GM18867 (cell line): Measurements from ENCODE around the gene VWC2L.

Source experiments
- ATAC-seq: cut with Tn5 transposase; IDR thresholded peaks from one replicate; pipeline ENCODE4 v1.9.1; 2021; ENCODE audit warnings: mild to moderate bottlenecking, moderate library complexity; ENCODE audit not compliant: unreplicated experiment

The VWC2L gene

DNA sequence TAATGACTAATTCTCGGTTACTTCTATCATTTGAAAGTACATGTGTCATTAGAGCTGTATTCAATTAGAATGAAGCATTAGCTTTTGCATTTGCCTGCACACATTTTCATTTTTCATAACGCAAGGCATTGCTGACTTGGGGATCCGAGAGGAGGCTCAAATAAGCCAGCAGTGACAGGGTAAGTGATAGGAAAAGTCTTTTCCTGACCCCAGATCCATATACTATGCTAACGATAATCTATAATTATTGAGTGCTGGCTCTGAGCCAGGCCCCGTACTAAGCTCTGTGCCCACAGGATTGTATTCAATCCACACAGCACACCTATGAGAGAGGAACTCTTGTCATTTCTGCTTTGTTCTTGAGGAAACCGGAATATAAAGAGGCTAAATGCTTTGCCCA lies 168.2 kb downstream of the VWC2L start:
- ATAC-seq = no peak

DNA sequence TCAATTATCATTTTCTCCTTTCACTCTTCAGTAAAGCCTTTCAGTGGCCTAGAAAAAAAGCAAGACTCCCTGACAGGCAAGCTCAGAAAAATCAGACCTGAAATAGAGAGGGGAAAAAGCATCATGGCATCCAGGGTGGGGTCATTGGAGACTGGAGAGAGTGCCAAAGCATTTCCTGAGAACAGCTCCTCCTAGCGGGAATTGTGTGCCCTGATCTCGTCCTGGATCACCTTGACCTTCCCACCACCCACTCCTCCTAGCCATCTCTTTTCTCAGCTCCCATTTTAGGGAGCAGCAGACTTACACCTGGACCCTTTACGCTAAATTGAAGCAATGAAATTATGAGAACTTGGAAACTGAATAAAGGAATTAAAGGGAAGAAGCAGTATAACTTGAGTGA lies 176.6 kb downstream of the VWC2L start:
- ATAC-seq = peak; percentile 39

DNA sequence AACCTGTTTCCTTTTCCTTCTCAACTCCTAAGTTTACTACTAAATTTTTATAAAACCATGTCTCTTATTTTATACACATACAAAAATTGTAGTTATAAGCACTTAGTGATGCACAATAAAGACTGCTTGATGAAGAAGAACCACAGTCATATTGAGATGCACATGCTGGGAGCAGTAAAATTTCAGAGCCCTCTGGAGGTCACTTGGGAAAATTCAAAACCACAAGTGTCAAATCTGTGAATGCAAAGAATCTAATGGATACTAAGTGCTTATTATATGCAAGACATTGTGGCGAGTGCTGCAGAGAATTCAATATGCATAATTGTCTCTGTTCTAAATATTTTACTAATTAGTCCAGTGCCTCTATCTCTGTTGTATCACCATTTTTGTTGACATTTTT lies 180.5 kb downstream of the VWC2L start:
- ATAC-seq = no peak

DNA sequence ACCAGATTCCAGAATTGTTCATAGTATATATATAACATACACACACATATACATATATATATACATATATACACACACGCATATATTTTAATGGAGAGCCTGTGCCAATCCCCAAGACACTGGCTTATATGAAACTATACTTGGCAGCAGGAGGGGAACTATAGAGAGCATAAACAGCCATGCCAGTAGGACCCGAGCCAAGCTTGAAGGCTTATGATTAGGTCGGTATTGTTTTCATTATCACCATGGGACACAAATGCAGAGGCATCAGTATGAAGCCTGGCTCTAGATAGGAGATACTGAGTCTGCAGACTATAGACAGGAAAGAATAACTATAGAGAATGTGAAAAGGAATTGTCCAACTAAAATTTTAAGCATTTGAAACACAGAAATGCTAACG lies 181.2 kb downstream of the VWC2L start:
- no peak for ATAC-seq

DNA sequence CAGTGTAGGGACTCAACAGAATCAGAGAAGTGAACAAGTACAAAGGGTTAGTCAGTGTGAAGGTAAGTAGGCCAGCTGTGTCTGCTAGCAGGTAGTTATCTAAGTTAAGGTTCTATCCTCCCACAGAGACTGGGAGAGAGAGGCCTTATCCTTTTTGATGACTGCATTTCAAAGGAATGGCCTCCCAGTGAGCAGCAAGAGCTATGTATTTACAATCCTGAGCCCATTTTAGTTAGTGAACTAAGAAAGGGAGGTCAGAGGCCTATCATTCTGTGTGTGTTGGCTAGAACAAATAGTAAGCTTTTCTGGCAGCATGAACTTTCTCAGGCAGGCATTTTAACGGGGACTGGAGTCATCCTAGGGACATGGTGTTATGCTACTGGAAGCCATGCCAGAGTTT lies 182.9 kb downstream of the VWC2L start:
- no peak for ATAC-seq

DNA sequence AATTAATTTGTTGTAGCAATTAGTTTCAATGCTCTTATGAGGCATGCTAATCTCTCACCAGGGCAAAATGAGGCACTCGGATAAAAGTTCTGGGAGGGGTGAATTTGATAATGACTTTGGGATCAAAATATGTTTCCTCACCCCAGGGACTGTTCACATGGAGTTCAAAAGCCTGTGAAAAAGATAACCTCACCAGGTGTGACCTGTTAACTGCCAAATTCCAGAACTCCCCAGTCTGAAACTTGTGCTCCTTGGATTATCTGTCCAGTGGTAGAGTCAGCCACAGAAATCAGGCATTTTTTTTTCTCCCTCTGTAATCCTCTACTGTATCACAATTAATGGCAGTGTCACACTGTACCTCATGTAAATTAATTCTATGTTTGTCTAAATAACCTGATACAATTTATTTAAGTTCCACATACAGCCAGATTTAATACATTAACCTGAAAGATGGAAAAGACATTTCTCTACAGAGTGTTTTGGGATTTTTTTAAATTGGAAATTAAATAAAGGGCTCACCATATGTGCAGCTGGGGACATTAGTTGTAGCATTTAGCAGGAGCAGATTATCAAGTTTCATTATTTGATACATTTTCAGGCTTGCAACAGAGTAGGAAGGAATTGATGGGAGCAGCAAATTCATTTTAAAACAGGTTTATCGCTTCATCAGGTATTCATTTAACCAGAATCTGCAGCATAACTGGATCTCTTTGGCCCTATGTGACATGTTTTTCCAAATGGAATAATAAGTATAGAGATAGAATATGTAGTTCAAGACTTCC lies 191.2 kb downstream of the VWC2L start:
- no peak for ATAC-seq

DNA sequence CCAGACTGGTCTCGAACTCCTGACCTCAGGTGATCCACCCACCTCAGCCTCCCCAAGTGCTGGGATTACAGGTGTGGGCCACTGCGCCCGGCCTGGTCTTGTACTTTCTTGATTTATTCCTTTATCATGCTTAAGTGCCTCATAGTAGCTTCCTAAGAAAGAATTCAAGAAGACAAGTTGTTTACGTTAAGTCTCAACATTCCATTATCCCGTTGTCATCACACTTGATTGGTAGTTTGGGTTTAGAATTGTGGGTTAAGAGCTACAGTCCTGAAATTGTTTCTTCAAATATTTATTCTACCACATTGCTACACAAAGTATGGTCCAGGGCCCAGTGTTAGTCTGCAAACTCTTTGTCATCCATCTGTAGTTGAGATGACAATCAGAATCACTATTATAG lies 194.0 kb downstream of the VWC2L start:
- ATAC-seq = no peak

DNA sequence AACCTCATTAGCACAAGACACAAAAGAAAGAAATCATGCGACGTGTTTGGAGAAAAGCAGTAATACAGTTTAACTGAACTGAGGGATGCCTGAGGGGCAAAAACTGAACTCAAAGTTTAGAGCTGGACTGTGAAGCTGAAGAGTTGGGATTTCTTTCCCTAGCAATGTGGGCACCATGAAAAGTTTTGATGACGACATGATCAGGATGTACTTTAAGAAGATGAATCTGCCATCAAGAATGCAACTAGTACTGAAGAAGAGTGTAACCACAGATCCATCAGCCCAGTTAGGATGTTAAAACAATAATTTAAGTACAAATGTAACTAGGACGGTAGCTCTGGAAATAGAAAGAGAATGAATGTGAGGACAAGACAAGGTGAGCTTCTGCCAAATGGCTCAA lies 196.2 kb downstream of the VWC2L start:
- ATAC-seq = no peak

DNA sequence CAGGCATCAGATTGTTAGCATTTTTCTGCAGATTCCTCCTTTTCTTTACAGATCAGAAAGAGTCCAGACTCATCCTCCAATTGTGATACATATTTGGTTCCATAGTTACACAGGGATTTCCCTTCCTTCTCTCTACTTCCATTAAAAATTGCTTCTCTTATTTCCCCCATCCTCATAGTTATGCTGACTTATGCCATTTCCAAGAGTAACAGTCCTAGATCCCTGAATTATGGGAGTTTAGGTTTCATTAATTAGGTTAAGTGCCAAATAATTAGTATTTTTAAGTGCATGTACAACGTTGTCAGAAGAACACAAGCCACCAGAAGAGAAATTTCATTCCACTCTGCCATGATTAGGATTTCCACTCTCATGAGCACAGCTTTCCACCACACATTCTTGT lies 200.2 kb downstream of the VWC2L start:
- no peak for ATAC-seq

DNA sequence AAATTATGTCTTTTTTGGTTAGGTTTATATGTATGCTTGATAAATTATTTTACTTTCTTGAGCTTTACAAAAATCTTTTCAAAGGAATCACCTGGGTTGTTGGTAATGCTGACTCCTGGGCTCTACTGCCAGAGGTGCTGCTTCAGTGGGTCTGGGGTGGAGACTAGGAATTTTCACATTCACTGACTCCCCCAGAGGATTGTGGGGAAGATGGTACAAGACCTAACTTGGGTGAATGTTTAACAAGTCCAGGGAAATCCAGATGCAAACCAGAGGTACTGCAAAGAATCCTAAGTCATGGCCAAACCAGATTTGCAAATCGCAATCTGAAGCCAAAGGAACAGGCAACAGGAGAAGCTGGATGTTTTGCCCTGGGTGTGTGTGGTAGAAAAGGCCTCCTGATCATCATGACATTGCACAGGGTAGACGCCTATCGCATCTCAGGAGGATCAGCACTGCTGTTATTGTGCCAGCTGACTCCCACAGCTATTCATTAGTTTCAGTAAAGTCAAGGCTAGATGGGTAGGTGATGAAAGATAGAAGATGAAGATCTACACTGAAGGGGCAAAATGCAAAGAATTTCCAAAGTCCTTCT lies 213.4 kb downstream of the VWC2L start:
- ATAC-seq = no peak

DNA sequence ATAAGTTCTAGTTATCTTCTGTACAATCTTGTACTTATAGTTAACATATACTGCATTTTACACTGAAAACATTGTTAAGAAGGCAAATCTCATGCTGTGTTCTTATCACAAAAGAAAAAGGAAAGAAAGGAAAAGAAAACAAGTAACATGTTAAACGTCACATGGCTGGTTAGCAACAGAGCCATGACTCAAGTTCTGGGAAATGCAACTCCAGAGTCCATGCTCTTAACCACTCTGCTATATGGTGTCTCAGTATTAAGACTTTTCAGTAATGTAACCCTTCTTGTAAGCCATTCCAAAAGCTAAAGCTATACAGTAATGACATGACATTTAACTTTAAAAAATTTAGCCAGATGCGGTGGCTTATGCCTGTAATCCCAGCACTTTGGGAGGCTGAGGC lies 217.2 kb downstream of the VWC2L start:
- ATAC-seq = no peak
